GM19023 (cell line): Measurements from ENCODE around the gene MUC5B.

ENCODE experiments used
- ATAC-seq: cut with Tn5 transposase; IDR thresholded peaks from one replicate; pipeline ENCODE4 v1.9.1; 2021; ENCODE audit warnings: mild to moderate bottlenecking, moderate library complexity; ENCODE audit not compliant: unreplicated experiment

Gene MUC5B

DNA sequence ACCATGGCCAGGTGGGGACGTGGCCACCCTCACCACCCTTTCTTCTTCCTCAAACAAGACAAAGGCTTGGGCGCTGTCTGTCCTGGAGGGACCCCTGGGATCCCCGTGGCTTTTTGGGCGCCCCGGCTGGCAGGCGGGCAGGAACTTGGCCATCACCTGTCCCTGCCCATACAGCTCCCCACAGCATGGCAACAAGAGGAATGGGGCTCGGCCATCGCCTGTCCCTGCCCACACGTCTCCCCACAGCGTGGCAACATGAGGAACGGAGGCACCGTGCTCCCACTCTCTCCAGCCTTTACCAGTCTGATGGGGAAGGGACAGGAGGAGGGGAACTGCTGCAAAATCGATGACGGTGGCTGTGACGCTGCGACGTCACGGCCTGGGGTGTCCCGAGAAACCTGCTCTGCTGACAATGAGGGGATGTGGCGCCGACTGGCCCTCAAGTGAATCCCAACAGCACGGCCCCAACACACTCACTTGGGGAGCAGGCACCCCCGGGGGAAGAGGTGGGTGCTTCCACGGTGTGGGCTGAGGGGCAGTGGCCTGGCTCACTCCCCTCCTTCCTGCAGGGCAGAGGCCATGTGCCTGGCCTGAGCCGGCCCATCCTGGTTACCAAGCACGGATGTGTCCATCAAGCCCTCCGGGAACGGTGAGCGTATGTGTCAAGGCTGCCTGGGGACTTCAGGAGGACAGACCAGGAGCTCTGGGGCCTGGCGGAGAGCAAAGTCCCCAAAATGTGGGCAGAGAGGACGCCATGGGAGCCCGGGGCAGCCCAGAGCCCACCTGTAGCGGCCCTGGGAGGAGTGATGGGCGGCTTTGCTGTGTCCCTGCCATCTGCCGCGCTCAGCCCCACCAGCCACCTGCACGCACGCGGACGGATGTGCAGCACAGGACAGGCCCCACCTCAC is 56.2 kb downstream of the MUC5B start:
- no peak for ATAC-seq

DNA sequence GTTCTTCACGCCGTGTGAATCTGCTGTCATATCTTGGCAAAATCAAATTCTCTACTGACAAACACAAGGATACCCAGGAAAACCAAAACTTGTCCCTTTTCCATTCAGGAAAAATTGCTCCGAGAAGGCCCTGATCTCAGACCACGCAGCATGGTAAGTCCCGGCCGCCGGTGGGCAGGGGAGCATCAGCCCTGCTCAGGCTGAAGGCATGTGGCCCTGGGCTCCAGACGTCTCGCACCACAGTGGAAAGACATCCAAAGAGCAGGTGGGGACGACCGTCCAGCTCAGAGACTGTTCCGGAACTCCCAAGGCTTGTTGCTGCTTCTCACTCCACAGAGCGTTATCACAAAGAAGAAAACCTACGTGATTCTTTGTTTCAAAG is 56.8 kb downstream of the MUC5B start:
- no peak for ATAC-seq

- no peak for ATAC-seq
These were observed 57.5 kb downstream of the MUC5B start for GRCh38 chr11:1280116-1281035.

GRCh38 chr11:1281326-1281973 is 58.6 kb downstream of the MUC5B start:
- ATAC-seq: no peak

DNA sequence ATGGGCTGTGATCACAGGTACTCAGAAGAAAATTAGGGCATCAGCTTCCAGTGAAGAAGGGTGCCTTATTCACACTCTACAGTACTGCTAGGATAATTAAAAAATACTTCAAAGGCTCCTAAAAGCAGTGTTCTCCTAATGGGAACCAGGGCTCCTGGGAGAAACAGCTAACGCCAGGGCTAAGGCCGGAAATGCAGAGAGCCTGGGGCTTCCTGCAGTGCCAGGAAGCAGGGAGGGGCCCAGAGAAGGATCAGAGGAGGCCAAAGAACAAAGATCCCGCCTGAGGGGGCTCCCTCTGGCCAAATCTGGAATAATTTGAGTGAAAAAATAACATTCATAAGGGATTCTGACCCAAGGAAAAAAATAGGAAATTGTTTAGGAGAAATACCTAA is 59.1 kb downstream of the MUC5B start:
- no peak for ATAC-seq

DNA sequence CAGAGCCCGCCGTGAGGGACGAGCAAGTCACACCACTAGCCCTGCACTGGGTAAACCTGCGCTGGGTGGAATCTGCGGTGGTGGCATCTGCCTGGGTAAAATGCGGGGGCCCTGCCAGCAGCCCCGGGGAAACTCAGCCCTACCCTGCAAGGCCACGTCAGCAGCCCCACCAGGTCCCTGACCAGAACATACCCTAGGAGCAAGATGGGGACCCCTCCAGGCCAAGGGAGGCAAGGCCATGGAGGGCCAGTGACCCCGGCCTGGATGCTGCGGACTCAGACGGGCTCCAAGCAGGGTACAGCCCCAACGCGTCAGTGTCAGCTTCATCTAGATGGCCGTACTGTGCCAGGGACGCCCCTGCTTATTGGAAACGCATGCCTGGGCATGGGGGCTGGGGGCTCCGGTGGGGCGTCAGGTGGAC is 60.2 kb downstream of the MUC5B start:
- no peak for ATAC-seq

GRCh38 chr11:1283906-1284305 is 61.0 kb downstream of the MUC5B start:
- ATAC-seq: no peak

DNA sequence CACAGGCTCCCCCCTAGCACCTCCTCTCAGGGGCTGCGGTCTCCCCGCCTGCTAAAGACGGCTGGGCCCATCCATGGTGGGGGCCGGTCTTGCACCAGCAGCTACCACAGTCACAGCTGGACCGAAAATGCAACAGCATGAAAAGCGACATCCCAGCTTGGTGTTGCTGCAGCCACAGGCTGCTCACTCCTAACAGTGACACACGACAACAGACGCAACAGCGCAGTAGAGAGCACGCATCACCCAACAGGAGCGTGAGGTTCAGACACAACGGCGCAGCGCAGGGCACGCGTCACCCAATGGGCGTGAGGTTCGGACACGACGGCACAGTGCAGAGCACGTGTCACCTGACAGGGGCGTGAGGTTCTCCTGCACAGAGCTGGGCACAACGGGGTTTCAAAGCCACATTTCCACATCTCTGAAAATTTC is 62.5 kb downstream of the MUC5B start:
- ATAC-seq: no peak

- ATAC-seq: no peak
These were observed 63.0 kb downstream of the MUC5B start for GRCh38 chr11:1285876-1286275.

- ATAC-seq: no peak
These were observed 65.1 kb downstream of the MUC5B start for GRCh38 chr11:1287928-1288327.

GRCh38 chr11:1288426-1289151 is 65.7 kb downstream of the MUC5B start:
- no peak for ATAC-seq

GRCh38 chr11:1289211-1289935 is 66.5 kb downstream of the MUC5B start:
- no peak for ATAC-seq

DNA sequence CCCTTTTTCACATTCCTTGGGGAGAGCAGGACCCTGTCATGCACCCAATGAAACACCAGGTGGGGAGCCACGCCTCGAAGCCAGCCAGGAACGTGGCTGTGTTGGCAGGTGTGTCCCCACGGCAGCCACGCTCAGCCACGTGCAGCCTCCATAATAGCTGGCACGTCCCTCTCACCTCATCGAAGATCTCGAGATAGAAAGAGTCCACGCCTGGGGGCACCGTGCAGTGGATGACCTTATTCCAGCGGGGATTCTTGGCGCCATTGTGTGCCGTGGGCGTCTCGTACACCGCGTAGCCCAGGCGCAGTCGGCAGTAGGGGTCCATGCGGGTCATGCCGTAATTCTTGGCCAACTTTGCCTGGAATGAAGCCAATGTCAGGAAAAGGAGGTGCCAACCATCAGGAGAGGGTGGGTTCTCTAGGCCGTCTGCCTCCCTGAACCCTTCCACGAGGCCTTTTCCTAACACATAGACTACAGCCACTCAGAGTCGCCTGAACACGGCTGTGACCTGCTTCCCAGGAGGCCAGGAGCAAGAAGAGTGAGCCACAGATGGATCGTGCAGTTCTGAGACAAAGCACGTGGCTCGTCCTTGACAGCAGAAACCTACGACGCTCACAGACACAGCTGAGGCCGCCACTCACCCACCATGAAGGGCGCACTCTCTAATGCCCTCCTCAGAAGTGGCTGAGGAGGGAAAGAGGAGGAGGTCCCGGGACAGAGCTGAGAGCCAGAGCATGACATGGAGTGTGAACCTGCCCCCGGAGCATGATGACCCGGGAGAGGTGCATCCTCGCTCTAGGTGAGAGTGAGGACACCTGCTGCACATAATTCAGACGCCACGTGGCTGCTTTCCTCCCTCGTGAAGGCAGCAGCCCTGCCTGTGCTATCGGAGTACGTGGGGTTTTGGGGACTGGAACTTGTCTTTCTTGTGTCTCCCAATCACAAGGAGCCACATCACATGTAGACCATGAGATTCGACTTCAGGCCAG is 67.5 kb downstream of the MUC5B start:
- ATAC-seq: no peak

DNA sequence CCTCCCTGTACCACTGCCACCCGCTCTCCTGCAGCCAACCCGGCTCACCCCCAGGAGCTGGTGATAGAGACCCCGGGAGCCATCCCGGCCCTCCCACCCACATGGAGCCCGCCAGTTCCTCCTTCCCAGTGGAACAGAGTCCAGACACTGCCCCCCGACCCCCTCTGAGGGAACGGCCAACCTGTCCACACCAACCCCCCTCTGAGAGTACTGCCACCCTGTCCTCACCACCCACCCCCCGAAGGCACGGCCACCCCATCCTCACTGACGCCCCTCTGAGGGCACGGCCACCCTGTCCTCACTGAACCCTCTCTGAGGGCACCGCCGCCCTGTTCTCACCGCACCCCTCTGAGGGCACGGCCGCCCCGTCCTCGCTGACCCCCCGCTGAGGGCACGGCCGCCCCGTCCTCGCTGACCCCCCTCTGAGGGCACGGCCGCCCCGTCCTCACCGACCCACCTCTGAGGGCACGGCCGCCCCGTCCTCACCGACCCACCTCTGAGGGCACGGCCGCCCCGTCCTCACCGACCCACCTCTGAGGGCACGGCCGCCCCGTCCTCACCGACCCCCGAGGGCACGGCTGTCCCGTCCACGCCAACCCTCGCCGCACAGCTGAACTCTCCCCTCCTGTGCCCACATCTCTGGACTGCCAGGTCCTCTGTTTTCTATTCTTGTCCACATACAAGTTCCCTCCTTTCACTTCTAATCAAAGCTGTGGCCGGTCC is 68.6 kb downstream of the MUC5B start:
- no peak for ATAC-seq

- ATAC-seq: no peak
These were observed 69.3 kb downstream of the MUC5B start for GRCh38 chr11:1292018-1292643.

GRCh38 chr11:1292644-1293618 is 70.1 kb downstream of the MUC5B start:
- no peak for ATAC-seq
